Stimulated activated CD8-positive, alpha-beta memory T cell treated with anti-CD3 and anti-CD28 coated beads, Interleukin-2, amount 100 ng/mL, for 48 hours (primary cell): ENCODE results near the gene GGA3.
A peak's percentile ranks its signal among the peaks of the same experiment; 100 is the strongest.
"Not testable (repeated sequence)": the region's sequence is repeated elsewhere in the genome, so short reads cannot be mapped to it uniquely, and the experiment has no call there.

Source experiments
- DNase-seq, 2 donors: peaks; one replicate each; pipeline ENCODE4 v3.0.0-alpha.2; 2020; ENCODE audit warnings: low read depth in 2 of 2

Gene GGA3, protein sequence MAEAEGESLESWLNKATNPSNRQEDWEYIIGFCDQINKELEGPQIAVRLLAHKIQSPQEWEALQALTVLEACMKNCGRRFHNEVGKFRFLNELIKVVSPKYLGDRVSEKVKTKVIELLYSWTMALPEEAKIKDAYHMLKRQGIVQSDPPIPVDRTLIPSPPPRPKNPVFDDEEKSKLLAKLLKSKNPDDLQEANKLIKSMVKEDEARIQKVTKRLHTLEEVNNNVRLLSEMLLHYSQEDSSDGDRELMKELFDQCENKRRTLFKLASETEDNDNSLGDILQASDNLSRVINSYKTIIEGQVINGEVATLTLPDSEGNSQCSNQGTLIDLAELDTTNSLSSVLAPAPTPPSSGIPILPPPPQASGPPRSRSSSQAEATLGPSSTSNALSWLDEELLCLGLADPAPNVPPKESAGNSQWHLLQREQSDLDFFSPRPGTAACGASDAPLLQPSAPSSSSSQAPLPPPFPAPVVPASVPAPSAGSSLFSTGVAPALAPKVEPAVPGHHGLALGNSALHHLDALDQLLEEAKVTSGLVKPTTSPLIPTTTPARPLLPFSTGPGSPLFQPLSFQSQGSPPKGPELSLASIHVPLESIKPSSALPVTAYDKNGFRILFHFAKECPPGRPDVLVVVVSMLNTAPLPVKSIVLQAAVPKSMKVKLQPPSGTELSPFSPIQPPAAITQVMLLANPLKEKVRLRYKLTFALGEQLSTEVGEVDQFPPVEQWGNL

GRCh38 chr17:75261336-75262111 is at the start of gene GGA3, which contains the start of gene MRPS7:
Gene GGA3, minus strand, starts transcription at chr17:75261606. Its CDS starts 19 bp downstream, at chr17:75261587.
Gene MRPS7, plus strand, starts transcription at chr17:75261879. Its CDS starts 22 bp downstream, at chr17:75261901.
- peak; percentile 91 to 93 for DNase-seq

DNA sequence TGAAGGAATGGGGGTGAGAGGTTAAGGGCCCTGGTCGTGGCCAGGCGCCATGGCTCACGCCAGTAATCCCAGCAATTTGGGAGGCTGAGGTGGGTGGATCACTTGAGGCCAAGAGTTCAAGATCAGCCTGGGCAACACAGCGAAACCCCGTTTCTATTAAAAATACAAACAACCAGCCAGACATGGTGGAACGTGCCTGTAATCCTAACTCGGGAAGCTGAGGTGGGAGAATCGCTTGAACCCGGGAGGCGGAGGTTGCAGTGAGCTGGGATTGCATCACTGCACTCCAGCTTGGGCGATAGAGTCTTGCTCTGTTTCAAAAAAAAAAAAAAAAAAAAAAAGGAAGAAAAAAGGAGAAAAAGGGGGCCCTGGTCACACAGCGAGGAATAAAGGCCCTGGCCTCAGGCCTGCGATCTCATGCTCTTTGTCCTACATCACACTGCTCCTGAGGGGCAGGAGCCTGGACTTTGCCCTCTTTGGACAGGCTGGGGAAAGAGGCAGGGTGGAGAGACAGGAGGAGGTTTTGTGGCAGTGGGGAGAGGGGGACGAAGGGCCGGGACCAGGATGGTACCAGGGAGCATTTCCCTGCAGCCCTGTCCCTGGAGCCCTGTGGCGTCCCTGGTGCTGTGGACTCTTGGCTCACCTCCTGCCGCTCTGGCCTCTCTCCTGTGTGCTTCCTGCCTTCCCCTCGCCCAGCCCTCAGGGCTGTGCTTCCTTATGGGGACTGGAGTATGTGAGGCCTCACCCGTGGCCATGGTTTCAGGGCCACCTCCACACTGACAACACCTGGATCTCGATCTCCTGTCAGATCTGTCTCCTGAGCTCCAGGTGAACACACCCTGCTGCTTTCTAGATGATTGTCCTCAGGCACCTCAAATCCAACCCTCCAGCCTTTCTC is 47.6 kb upstream of the GGA3 start:
- no peak for DNase-seq

DNA sequence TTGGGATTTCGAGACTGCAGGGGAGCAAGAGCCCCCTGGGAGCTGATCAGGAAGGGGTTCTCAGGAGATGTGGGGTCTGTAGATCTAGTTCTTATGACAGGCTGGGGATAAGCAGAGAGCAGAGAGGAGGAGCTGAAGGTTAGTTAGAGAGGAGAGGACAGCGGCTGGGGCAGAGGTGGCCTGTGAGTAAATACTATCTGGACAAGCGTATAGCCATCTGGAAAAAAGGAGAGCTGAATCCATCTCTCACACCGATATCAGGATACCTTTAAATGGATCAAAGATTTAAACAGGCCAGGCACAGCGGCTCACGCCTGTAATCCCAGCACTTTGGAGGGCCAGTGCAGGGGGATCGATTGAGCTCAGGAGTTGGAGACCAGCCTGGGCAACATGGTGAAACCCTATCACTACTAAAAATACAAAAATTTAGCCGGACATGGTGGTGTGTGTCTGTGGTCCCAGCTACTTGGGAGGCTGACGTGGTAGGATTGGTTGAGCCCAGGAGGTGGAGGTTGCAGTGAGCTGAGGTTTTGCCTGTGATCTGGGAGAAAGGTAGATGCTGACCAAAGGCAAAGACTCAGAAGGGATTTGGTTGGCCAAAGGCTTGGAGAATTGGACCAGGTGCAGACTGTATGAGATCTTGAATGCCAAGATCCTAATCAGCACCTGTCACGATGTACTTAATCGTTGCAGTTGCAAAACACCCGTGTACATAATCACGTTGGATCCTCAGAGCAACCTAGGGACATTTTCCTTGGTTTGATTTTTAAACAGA is 46.7 kb upstream of the GGA3 start:
- DNase-seq, result no peak

- no peak for DNase-seq
These were observed 40.2 kb upstream of the GGA3 start for GRCh38 chr17:75301502-75302206.

GRCh38 chr17:75301049-75301448 is 39.6 kb upstream of the GGA3 start:
- no peak for DNase-seq

GRCh38 chr17:75300280-75300679 is 38.9 kb upstream of the GGA3 start:
- DNase-seq, result no peak

DNA sequence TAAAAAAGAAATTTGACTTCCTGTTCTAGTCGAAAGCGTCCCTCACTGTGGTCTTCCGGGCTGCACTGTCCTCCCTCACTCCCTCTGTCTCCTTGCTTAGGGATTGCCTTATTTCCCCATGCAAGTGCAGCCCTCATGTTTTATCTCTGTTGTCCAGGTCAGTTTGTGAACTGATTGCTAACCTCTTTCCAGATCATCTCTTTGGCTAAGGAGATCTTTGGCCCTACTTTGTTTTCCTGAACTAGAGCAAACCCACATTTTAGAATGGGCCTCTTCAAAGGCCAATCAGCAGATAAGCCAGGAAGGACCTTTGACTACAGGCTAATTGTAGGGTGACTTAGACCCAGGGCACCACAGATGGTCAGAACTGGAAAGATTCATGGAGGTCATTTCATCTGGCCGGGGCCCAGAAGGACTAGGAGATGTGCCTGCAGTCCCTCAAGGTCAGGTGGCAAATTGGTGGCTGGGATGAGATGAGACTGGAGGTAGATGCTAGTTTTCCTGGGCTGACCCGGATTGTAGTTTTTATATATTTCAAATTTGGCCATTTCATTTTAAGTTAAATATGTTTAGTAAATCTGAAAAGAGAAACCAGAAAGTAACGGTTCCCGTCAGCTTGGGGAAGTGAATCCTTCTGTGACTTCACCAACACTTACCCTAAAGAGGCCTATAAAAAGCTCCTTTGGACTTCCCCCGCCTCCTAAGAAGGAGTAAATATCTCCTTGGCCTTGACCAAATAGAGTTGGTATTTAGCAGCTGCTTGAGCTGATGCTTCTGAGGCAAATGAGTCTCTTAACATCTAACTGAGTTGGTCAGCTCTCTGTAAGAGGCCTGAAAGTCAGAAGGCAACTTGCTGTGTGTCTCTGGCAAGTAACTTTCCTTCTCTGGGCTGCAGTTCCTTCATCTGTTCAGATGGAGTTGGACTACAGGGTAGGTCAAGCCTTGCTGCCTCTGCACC is 34.1 kb upstream of the GGA3 start:
- no peak for DNase-seq

- not testable (repeated sequence) for DNase-seq
These were observed 31.5 kb upstream of the GGA3 start for GRCh38 chr17:75292810-75293448.

DNA sequence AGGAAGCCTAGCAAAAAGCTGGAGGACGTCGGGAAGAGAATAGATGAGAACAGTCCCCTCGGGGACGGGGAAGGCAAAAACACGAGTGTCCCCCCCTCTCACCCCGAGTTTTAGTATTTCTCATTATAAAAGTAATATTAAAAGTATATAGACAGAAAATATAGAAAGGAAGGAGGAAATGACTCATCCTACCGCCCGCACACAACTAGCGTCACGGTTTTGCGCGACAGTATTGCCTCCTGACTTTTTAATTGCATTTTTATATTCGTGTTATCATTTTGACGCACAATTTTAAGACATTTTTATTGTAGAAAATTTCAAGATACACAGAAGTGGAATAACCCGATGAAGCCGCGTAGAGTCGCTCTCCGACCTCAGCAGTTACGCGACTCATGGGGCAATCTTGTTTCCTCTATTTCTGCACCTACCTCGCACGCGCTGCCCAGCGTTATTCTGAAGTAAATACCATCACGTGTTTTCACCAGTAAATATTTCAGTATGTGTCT is 28.5 kb upstream of the GGA3 start:
- DNase-seq, result peak; percentile 41 to 52

GRCh38 chr17:75289115-75289831 is 27.9 kb upstream of the GGA3 start, which contains the start of gene SLC25A19:
Gene SLC25A19, minus strand, starts transcription at chr17:75289433. Its CDS starts 2,669 bp downstream, at chr17:75286764.
- DNase-seq, result peak; percentile 93 to 97

- DNase-seq, result peak in 1 of 2 donors; percentile 31
These were observed 27.3 kb upstream of the GGA3 start for GRCh38 chr17:75288770-75289114.

DNA sequence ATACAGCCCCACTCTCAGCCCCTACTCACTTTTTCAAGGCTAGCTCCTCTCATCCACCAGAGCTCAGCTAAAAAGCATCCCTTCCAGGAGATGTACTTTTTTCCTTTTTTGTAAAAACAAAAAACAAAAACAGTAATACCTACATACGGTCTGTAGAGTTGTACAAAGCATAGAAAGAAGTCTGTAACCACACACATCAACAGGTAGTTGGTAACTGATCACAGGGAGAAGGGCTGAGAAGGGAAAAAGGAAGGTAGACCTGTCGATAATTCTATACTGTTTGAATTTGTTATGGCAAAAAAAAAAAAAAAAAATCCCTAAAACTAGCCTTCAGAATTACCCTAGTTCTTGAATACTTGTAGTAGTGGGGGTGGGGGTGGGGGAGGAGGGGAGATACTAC is 27.0 kb upstream of the GGA3 start:
- DNase-seq, result no peak

- DNase-seq, result no peak
These were observed 25.8 kb upstream of the GGA3 start for GRCh38 chr17:75287221-75287620.

GRCh38 chr17:75285123-75285522 is 23.7 kb upstream of the GGA3 start:
- no peak for DNase-seq

DNA sequence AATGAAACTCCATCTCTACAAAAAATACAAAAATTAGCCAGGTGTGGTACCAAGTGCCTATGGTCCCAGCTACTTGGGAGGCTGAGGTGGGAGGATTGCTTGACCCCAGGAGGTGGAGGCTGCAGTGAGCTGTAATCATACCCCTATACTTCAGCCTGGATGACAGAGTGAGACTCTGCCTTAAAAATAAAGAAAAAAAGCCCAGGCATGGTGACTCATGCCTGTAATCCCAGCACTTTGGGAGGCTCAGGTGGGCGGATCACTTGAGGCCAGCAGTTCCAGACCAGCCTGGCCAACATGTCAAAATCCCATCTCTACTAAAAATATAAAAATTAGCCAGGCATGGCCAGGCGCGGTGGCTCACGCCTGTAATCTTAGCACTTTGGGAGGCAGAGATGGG is 18.8 kb upstream of the GGA3 start:
- DNase-seq, result not testable (repeated sequence)

DNA sequence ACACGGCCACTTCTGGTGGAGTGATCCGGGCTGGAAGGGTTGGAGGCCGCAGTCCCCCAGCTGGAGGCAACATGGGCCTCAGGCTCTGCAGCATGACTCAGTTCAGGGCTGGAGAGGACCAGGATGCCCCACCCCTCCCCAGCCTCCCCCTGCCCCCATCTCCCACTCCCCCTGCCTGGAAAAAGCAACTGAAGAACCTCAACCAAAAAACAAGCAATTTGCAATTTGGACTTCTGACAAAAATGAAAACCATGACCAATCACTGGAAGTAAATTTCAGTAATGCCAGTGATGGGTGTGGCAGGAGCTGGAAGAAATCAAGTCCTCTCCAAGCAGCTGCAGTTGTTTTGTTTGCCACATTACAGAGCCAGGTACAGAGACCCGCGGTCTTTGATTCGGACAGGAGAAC is 16.3 kb upstream of the GGA3 start:
- DNase-seq, result no peak
